Vagina (tissue), 2 donors: ENCODE measurements around the gene SMPD3. TPM values are rescaled to one million over a fixed set of nuclear protein-coding genes. Genes with fewer than 3 reads are reported as not detected.

Experiments used
- DNase-seq, 2 donors: peaks; one replicate each; pipeline ENCODE4 v3.0.0-alpha.2; 2017; ENCODE audit errors: extremely low spot score in 2 of 2
- H3K27ac ChIP-seq: fragments of 200-600 bp; sonication (generic); one replicate; pipeline ENCODE4 v1.5.1; 2019
- H3K27me3 ChIP-seq: fragments of 200-600 bp; sonication (generic); one replicate; pipeline ENCODE4 v1.5.1; 2019
- H3K36me3 ChIP-seq, 2 donors: fragments of 200-600 bp; sonication (generic); one replicate each; pipeline ENCODE4 v1.5.1; 2017 to 2019
- H3K4me1 ChIP-seq: fragments of 200-600 bp; sonication (generic); one replicate; pipeline ENCODE4 v1.5.1; 2019
- H3K4me3 ChIP-seq, 2 donors: fragments of 200-600 bp; sonication (generic); 1 replicate in 1 of 2; 2 replicates in 1 of 2; pipeline ENCODE4 v1.5.1; 2016 to 2019
- H3K9me3 ChIP-seq: fragments of 200-600 bp; sonication (generic); one replicate; pipeline ENCODE4 v1.5.1; 2019
- POLR2A ChIP-seq, 2 donors: fragments of 450-650 bp; IDR thresholded peaks; one replicate each; pipeline ENCODE4 v1.6.1; 2017; ENCODE audit warnings: antibody characterized with exemption in 2 of 2, mild to moderate bottlenecking in 2 of 2, moderate library complexity in 2 of 2
- POLR2AphosphoS5 ChIP-seq, 2 donors: sonication (generic); formaldehyde crosslinking; IDR thresholded peaks; one replicate each; pipeline ENCODE4 v1.9.0; 2017; ENCODE audit warnings: antibody characterized with exemption in 2 of 2, mild to moderate bottlenecking in 2 of 2, low read depth in 1 of 2; ENCODE audit not compliant: insufficient read depth in 1 of 2
- intact Hi-C: fragments of 100-400 bp; cut with DNase I; formaldehyde crosslinking; loops from one replicate; pipeline ENCODE4 v1.15.1; 2023
- total RNA-seq: library from RNA; depleted of rRNA; stranded (reverse); fragments of >200 nt; gene quantifications from one replicate; pipeline ENCODE4 v1.2.3, GENCODE V29; 2016
- TF ChIP-seq, protein P1 (sequence below), 3 experiments: fragments of 450-650 bp in 2 of 3; fragments of 200-600 bp in 1 of 3; sonication (generic) in 1 of 3; IDR thresholded peaks; one replicate each; pipeline ENCODE4 v1.5.1; 2017 to 2019; ENCODE audit warnings: antibody characterized with exemption in 3 of 3, mild to moderate bottlenecking in 2 of 3, moderate library complexity in 2 of 3

Gene SMPD3
- total RNA-seq, 1 donor from 2014 or later, result 3.4 TPM

DNA sequence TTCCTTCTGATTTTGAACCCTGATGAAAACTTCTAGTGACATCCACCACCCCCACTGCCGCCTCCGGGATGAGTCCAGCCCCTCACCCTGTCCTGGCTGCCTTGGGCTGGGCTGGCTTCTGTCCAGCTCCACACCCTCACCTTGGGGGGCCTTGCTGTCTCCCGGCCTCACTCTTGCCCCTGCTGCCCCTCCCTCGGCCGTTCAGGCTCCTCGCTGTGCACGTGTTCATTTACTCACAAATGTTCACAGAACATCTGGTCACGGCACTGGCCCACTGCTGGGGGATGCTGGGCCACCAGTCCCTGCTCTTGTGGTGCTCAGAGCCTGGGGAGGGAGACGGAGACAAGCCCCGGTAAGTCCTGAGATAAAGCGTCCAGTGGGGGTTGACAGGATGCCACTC, 96.8 kb downstream of the SMPD3 start:
- no peak for DNase-seq
- no peaks in the 10 kb centered on the region for H3K27me3 ChIP-seq
- H3K4me3 ChIP-seq, result no peak overlapping the region
- intact Hi-C loops, result no loop called here
- H3K27ac ChIP-seq, result no peak overlapping the region
- H3K9me3 ChIP-seq, result no peaks in the 10 kb centered on the region
- H3K4me1 ChIP-seq, result no peaks in the 10 kb centered on the region
- no peak for TF ChIP-seq POLR2AphosphoS5 (IDR thresholded peaks at IDR 0.05; ENCODE audit: insufficient read depth in 1 of 2, low read depth in 1 of 2)
- TF ChIP-seq, protein P1, sequence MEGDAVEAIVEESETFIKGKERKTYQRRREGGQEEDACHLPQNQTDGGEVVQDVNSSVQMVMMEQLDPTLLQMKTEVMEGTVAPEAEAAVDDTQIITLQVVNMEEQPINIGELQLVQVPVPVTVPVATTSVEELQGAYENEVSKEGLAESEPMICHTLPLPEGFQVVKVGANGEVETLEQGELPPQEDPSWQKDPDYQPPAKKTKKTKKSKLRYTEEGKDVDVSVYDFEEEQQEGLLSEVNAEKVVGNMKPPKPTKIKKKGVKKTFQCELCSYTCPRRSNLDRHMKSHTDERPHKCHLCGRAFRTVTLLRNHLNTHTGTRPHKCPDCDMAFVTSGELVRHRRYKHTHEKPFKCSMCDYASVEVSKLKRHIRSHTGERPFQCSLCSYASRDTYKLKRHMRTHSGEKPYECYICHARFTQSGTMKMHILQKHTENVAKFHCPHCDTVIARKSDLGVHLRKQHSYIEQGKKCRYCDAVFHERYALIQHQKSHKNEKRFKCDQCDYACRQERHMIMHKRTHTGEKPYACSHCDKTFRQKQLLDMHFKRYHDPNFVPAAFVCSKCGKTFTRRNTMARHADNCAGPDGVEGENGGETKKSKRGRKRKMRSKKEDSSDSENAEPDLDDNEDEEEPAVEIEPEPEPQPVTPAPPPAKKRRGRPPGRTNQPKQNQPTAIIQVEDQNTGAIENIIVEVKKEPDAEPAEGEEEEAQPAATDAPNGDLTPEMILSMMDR (IDR thresholded peaks at IDR 0.05), result no peak
- peaks cover 0 to 86% of the 10 kb centered on the region in 2 donors for H3K36me3 ChIP-seq

DNA sequence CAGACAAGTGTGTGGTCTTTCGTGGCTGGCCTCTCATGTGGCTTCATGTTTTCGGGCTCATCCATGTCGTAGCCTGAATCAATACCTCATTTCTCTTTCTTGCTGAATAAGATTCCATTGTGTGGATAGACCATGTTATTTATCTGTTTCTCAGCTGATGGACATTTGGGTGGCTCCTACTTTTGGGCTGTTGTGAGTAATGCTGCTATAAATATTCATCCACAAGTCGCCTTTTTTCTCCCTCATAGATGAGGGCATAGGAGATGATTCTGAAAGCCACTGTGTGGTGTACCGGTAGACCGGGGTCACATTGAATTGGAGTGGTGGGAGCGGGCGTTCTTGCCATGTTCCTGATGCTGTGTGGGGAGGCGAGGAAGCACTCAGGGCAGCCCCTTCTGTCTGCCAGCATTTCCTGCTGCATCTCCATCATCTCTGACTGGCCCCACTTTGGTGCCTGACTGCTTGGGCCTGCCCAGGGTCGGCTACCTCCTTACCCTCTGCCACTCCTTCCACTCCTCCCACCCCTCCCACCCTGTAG, 97.4 kb downstream of the SMPD3 start:
- intact Hi-C loops, result no loop called here
- no peak overlapping the region for H3K27ac ChIP-seq
- peaks cover 0 to 86% of the 10 kb centered on the region in 2 donors for H3K36me3 ChIP-seq
- DNase-seq, result no peak
- no peaks in the 10 kb centered on the region for H3K9me3 ChIP-seq
- H3K4me3 ChIP-seq, result no peak overlapping the region
- no peaks in the 10 kb centered on the region for H3K4me1 ChIP-seq
- no peak for TF ChIP-seq POLR2A (IDR thresholded peaks at IDR 0.05)
- TF ChIP-seq POLR2AphosphoS5 (IDR thresholded peaks at IDR 0.05; ENCODE audit: insufficient read depth in 1 of 2, low read depth in 1 of 2), result no peak
- TF ChIP-seq, protein P1 (IDR thresholded peaks at IDR 0.05), result no peak
- no peaks in the 10 kb centered on the region for H3K27me3 ChIP-seq

DNA sequence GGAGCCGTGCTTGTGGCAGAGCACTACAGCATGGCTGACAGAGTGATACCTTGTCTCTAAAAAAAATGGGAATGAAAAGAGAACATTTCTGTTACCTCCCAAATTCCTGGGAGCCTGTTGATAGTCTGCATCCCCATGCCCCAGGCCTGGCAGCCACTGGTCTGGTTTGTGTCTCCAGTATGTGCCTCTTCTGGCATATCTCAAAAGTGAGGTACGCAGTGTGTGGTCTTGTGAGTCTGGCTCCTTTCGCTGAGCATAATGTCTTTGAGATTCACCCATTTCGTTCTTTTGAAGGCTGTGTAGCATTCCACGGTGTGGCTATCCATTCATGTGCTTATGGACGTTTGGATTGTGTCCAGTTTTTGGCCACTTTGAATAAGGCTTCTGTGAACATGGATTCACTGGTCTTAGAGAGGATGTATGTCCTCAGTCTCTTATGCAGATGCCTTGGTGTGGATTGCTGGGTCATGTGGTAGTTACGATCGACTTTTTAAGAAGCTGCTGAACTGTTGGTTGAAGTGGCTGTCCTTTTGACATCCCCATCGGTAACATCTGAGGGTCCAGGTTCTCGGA, 98.4 kb downstream of the SMPD3 start:
- no peak for DNase-seq
- H3K36me3 ChIP-seq, result peaks cover 0 to 88% of the 10 kb centered on the region in 2 donors
- intact Hi-C loops, result no loop called here

DNA sequence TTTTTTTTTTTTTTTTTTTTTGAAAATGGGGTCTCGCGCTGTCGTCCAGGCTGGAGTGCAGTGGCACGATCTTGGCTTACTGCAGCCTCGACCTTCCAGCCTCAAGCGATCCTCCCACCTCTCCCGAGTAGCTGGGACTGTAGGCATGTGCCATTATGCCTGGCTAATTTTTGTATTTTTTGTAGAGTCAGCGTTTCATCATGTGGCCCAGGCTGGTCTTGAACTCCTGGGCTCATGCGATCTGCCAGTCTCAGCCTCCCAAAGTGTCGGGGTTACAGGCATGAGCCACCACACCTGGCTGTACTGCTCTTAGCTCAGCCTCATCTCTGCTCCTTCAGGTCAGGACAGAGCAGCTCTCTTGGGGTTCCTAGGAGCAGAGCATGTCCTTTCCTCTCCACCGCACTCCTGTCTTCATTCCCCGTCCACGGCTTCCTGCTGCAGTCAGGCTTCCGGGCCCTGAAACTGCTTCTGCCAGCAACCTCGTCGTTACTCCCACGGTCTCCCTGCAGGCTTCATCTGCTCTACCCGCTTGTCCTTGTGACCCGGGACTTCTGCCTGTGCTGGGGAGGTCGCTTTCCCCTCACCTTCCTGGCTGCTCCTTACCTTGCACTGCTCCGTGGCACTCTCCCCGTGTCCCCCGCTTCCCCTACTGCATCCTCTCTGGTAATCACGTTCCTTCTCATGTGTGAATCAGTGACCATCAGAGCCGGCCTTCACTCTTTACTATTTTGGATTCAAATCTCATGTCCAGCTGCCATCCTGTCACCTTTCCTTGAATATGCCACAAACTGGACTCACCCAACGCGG, 99.5 kb downstream of the SMPD3 start:
- Histone ChIP-seq H3K36me3 (peaks cover 0 to 77% of the 10 kb centered on the region in 2 donors), H3K27ac (no peak overlapping the region), H3K9me3 (no peaks in the 10 kb centered on the region), H3K4me3 (no peak overlapping the region), H3K4me1 (no peaks in the 10 kb centered on the region), H3K27me3 (no peaks in the 10 kb centered on the region)
- TF ChIP-seq, protein P1 (IDR thresholded peaks at IDR 0.05), result no peak
- TF ChIP-seq POLR2AphosphoS5 (IDR thresholded peaks at IDR 0.05; ENCODE audit: insufficient read depth in 1 of 2, low read depth in 1 of 2) (no peak), POLR2A (IDR thresholded peaks at IDR 0.05) (no peak)
- no peak for DNase-seq
- intact Hi-C loops, result no loop called here

More for the DNA sequence above, 98.4 kb downstream of the SMPD3 start:
- Histone ChIP-seq H3K9me3 (no peaks in the 10 kb centered on the region), H3K4me1 (no peaks in the 10 kb centered on the region), H3K4me3 (no peak overlapping the region), H3K27ac (no peak overlapping the region), H3K27me3 (no peaks in the 10 kb centered on the region)
- no peak for TF ChIP-seq POLR2AphosphoS5 (IDR thresholded peaks at IDR 0.05; ENCODE audit: insufficient read depth in 1 of 2, low read depth in 1 of 2)
- TF ChIP-seq, protein P1 (IDR thresholded peaks at IDR 0.05), result no peak
- no peak for TF ChIP-seq POLR2A (IDR thresholded peaks at IDR 0.05)

DNA sequence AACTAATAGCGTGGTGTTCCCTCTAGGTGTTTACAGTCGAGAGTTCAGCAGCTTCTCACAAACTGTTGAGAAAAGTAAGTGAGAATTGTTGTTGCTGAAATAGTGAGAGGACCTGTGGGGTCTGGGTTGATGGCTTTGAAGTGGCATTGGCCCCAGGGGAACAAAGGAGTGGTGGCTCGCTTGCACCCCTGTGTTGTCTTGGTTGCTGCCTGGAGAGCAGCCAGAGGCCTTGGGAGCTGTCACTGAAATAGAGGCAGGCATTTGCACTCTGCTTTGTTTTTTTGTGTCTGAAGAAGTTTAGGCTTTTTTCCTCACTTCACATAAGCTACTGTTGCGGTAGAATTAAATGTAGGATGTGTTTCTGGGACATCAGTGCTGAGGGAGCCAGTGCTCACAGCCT, 100.7 kb downstream of the SMPD3 start:
- intact Hi-C loops, result no loop called here
- peaks cover 0 to 65% of the 10 kb centered on the region in 2 donors for H3K36me3 ChIP-seq
- H3K27me3 ChIP-seq, result no peaks in the 10 kb centered on the region
- H3K9me3 ChIP-seq, result no peaks in the 10 kb centered on the region
- TF ChIP-seq, protein P1 (IDR thresholded peaks at IDR 0.05), result no peak
- TF ChIP-seq POLR2A (IDR thresholded peaks at IDR 0.05), result no peak
- TF ChIP-seq POLR2AphosphoS5 (IDR thresholded peaks at IDR 0.05; ENCODE audit: insufficient read depth in 1 of 2, low read depth in 1 of 2), result no peak
- H3K27ac ChIP-seq, result no peak overlapping the region
- no peak for DNase-seq
- no peaks in the 10 kb centered on the region for H3K4me1 ChIP-seq
- no peak overlapping the region for H3K4me3 ChIP-seq
